HG02571 (cell line): ENCODE data around the gene CNR2.
"Not testable (repeated sequence)": the region's sequence is repeated elsewhere in the genome, so short reads cannot be mapped to it uniquely, and the experiment has no call there.

Experiments used
- ATAC-seq: cut with Tn5 transposase; IDR thresholded peaks from one replicate; pipeline ENCODE4 v1.9.1; 2021; ENCODE audit warnings: mild to moderate bottlenecking, moderate library complexity; ENCODE audit not compliant: unreplicated experiment

CNR2 gene

DNA sequence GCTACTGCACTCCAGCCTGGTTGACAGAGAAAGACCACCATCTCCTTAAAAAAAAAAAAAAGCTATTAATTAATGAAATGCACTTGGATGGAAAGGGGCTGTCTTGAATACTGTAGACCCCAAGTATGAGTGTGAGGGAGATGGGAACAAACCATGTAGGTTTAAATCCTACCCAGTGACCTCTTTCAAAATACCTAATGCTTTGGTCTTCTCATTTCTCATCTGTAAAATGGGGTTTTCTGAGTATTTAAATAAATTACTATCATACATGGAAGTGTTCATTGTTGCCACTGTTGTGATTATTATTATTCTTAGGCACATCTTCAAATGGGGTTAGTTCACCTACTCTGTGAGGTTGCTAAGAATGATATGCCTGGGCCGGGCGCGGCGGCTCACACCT lies 27.9 kb downstream of the CNR2 start:
- ATAC-seq = no peak

DNA sequence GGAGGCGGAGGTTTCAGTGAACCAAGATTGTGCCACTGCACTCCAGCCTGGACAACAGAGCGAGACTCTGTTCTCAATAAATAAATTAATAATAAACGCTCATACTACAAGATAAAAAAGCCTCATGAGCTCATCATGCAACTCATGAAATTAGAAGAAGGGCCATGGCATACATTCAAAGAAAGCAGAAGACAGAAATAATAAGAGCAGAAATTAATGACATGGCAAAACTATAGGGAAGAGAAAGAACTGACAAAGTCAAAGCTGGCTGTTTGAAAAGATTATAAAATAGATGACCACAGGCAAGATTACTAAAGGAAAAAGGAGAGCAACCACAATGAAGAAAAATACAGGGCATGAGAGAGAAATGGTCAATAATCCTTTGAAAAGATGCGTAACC lies 30.4 kb downstream of the CNR2 start:
- no peak for ATAC-seq

DNA sequence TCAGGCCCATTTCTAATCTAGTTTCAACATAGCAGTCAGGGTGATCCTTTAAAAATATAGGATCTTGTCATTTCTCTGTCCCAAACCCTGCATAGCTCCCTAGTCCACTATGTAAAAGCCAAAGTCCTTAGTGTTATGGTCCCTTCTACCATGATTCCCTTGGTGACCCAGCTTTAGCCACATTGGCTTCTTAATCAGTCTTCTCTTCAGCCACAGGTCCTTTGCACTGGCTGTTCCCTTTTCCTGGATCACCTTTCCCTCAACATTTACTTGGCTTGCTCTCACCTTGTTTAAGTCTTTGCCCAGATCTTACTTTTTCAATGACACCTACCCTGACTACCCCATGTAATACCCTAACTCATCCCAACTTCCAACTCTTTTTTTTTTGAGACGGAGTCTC lies 33.4 kb downstream of the CNR2 start:
- ATAC-seq = no peak

DNA sequence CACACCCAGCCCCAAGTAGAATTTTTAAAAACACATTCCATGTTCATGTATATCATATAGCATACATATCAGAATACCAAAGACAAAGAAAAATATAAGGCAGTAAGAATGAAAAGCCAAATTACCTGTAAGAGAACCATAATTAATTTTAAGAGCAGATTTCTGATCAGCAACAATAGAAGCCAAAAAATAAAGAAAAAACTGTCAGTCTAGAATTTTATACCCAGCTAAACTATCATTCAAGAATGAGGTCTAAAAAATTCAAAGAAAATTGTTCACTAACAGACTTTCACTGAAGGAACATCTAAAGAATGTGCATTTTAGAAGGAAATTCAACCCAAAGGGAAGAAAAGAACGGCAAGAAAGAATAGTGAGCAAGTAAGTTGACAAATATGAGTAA lies 34.5 kb downstream of the CNR2 start:
- no peak for ATAC-seq

DNA sequence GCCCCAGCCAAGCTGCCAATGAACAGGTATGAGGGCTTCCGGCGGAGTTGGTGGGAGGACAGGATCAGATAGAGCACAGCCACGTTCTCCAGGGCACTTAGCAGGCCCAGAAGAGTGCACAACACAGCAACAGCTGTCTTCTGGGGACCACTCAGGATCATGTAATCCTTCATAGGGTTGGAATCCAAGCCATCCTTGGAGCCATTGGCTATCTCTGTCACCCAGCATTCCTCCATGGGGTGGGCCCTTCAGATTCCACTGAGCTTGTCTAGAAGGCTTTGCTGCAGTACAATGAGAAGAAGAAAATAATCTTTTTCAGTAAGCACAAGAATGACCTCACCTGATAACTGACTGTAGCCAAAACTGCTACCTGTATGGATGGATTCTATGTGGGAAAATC lies 37.8 kb downstream of the CNR2 start:
- no peak for ATAC-seq

DNA sequence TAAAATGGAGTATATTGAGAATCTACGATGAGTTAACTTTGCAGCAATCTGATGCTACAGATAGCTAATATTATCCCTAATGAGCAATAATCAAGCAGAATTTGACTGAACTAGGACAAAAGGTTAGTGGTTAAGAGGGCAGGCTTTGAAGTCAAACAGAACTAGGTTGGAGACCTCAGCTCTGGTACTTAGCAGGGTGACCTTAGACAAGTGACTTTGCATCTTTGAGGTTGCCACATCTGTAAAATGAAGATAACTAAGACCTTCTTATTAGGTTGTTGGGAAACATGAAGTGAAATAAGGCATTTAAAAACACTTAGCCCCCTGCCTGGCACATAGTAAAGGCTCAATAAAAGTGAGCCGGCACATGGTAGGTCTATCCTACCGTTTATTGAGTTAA lies 40.7 kb downstream of the CNR2 start:
- no peak for ATAC-seq

DNA sequence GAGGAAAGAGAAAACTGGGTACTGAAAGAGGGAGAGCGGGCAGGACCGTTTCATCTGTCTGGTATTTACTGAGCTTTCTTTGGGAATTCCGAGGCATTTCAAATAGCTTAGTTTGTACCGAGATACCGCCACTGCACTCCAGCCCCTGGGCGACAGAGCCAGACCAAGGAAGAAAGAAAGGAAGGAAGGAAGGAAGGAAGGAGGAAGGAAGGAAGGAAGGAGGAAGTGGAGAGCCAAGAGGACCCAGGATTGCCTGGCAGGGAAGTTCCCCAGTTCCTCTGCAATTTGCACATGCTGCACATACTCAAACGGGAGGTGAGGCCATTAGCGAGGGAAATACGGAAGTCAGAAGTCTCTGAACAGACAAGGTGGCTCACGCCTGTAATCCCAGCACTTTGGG lies 44.1 kb downstream of the CNR2 start:
- no peak for ATAC-seq

DNA sequence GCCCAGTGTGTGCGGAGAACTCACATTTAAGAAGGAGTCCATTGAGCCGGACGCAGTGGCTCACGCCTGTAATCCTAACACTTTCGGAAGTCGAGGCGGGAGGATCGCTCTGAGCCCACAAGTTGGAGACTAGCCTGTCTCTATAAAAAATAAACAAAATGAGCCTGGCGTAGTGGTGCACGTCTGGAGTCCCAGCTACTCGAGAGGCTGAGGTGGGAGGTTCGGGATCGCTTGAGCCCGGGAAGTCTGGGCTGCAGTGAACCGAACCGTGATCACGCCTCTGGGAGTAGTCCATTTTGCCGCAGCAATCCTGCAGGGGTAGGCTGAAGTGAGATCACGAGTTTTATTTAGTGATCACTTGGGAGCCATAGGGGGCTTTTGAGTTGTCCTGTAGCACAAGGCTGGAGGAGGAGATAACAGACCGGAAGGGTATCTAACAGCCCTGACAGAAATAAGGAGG lies 44.6 kb downstream of the CNR2 start:
- no peak for ATAC-seq

DNA sequence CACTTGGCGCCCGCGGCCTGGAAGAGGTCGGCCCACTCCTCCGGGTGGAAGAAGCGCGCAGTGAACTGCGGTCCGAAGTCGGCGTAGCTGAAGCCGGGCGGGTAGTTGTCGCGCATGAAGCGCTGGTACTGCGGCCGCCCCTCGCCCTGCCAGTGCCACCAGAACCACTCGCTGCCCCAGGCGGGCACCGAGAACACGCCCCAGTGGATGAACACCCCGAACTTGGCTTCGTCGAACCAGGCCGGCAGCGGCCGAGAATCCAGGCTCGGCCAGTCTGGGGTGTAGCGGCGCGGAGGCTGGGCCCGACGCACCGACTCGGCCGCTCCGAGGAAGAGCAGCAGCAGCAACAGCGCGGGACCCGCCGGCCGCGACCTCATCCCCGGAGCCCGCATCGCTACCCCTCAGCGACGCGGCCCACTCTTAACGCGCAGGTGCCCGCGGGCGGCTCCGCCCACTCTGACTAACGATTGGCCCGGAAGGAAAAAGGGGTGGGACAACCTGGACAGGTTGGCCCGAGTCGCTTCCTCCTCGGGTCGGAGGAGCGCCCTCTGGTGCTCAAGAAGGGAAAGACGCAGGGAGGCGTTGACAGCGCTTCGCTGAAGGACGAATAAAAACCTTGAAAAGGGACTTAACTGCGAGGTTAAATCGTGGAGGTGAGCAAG lies 45.1 kb downstream of the CNR2 start, which contains the start of gene FUCA1:
TSS of gene FUCA1 (minus strand) at position 396 of the 662 bp plus-strand sequence. CDS start at position 392, 4 bp downstream.
- peak; percentile 95 for ATAC-seq

DNA sequence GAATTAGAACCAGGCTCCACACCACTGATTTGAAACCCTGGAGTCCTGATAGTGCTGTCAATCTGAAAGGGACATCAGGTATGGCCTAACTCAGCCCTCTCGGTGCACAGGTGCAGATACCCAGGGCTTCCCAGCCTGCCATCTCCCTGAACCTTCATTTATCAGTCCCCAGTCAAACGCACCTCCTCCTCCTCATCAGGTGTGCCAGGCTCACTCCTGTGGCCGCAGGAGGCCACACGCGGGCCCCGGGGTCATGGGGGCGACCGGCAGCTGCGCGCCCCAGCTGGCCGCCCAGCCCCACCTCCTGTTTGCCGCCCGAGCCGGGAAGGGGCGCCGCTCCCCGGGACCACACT lies 45.6 kb downstream of the CNR2 start:
- no peak for ATAC-seq

DNA sequence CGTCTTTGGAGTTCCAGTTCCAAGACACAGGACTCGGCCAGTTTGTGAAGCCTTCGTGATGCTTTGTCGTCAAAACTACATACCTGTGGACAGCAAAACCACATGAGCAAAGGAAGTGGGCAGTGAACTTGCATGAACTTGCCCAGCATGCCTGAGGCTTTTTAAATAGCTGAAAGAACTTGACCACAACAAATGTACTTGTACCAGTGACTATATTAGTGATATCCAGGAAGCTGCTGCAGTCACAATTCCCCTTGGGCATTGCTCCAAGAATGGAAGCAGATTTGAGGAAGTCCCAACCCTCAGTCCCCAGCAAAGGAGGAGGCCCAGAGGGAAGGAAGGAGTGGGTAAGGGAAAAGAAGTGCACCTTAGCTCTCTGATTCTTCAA lies 47.6 kb downstream of the CNR2 start:
- no peak for ATAC-seq

DNA sequence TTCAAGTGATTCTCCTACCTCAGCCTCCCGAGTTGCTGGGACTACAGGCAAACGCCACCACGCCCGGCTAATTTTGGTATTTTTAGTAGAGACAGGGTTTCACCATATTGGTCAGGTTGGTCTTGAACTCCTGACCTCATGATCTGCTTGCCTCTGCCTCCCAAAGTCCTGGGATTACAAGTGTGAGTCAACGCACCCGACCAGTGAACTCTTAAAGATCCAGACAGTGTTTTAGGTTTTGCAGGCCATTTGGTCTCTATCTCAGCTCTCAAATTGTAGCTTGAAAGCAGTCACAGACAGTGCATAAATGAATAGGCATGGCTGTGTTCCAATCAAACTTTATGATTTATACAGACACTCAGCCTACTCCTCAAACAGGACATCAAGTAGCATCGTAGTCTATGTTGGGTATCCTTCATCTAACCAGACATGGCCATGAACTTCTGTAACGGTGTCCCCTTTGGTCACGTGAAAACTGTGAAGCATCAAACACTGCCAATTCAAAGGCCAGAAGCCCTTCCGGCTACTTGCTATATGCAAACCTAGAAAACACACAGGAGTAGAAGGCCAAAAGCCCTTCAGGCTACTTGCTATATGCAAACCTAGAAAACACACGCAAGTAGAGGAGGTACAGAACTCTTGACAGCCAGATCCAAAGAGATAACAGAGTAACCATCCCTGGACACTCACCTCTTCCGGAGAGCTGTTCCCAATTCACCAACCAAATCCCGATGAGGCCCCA lies 48.2 kb downstream of the CNR2 start:
- ATAC-seq = no peak

DNA sequence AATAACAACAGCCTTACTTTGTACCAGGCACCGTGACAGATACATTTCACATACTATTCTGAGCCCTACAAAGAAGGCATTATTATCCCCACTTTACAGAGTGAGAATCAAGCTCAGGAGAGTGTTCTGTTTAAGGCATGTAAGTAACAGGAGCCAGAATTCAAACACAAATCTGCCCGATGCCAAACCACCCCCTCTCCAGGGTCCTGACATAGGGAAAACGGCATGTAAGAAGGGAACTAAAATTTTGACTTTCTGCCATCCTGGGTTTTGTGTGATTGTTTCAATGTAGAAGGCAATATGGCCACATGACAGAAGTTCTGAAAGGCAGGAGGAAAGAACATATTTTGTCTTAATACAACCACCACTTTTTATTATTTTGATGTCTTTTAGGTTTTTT lies 50.5 kb downstream of the CNR2 start:
- no peak for ATAC-seq

DNA sequence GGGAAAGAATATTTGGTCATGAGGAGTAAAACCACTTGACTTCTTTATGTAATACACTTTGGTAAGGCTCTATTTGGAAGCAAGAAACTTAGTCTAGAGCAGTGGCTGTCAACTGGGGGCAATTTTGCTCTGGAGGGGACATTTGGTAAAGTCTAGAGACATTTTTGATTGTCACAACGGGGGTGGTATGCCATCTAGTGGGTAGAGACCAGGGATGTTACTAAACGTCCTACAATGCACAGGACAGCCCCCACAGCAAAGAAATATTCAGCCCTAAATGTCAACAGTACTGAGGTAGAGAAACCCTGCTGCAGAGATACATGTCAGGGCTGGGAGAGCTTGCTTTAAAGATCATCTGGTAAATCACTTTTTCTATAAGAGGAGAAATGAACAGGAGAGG lies 58.6 kb downstream of the CNR2 start:
- ATAC-seq = no peak

DNA sequence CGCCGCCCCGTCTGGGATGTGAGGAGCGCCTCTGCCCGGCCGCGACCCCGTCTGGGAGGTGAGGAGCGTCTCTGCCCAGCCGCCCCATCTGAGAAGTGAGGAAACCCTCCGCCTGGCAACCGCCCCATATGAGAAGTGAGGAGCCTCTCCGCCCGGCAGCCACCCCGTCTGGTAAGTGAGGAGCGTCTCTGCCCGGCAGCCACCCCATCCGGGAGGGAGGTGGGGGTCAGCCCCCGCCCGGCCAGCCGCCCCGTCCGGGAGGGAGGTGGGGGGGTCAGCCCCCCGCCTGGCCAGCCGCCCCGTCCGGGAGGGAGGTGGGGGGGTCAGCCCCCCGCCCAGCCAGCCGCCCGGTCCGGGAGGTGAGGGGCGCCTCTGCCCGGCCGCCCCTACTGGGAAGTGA lies 60.0 kb downstream of the CNR2 start:
- not testable (repeated sequence) for ATAC-seq

DNA sequence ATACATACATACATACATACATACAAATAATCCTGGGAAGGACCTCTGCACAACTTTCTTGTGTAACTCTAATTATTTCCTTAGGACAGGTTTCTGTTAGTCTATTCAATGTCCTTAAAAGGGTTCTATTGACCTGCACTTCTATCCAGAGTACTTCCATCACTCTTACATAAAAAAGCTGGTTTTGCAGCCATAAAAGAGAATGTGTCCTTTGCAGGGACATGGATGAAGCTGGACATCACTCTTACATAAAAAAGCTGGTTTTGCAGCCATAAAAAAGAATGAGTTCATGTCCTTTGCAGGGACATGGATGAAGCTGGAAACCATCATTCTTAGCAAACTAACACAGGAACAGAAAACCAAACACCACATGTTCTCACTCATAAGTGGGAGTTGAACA lies 61.8 kb downstream of the CNR2 start:
- ATAC-seq = not testable (repeated sequence)

DNA sequence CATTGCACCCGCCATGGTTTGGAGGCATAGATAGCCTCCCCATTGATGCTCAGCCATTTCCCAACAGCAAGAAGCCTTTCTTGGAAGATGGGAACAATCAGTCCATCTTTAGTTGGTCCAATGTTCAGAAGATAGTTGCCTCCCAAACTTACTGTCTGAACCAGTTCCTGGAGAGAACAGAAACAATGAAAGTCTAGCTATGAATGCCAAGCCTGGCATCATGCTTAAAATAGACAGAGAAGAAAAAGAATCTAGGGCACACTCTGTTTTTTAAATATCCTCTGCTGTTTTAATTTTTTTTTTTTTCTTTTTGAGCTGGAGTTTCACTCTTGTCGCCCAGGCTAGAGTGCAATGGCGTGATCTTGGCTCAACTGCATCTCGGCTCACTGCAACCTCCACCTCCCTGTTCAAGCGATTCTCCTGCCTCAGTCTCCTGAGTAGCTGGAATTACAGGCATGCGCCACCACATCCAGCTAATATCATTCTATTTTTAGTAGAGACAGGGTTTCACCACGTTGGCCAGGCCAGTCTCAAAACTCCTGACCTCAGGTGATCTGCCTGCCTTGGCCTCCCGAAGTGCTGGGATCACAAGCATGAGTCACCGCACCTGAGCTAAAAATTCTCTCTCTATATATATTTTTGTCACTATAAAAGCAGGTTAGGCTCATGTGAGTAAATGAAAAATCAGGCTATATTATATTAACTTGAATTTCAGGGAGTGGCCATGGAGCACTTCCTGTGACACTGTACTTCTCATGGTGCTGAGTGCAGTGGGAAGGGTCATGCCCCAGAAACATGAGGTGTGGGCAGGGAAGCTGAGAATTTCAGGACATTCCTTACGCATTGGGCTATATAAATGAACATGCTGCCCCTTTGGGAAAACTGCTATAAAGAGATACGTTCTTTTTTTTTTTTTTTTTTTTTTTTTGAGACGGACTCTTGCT lies 64.2 kb downstream of the CNR2 start:
- no peak for ATAC-seq

DNA sequence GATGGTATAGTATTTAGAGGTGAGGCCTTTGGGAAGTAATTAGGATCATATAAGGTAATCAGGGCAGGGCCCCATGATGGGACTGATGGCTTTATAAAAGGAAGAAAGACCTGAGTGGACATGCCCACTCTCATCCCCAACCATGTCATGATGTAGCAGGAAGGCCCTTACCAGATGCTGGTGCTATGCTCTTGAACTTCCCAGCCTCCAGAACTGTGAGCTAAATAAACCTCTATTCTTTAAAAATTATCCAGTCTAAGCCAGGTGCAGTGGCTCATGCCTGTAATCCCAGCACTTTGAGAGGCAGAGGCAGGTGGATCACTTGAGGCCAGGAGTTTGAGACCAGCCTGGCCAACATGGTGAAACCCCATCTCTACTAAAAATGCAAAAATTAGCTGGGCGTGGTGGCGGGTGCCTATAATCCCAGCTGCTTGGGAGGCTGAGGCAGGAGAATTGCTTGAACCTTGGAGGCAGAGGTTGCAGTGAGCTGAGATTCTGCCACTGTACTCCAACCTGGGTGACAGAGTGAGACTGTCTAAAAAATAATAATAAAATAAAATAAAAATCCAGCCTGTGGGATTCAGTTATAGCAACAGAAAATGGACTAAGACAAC lies 65.6 kb downstream of the CNR2 start:
- not testable (repeated sequence) for ATAC-seq

DNA sequence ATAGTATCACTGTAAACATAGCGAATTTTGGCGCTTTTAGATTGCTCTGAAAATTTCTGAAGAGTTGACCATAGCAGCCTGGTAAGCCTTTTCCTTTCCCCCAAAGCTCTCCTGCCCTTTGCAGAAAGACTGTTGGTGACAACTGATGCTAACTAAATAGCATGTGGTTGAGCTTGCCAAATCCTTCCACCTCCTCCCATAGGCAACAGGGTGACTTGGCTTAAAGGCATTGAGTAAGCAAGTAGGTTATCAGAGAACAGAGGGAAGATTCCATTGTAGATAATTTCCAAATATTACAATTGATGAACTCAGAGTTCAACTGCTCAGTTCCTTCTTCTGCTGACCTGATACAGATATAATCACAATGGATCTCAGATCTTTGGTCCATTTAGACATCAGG lies 68.0 kb downstream of the CNR2 start:
- no peak for ATAC-seq

DNA sequence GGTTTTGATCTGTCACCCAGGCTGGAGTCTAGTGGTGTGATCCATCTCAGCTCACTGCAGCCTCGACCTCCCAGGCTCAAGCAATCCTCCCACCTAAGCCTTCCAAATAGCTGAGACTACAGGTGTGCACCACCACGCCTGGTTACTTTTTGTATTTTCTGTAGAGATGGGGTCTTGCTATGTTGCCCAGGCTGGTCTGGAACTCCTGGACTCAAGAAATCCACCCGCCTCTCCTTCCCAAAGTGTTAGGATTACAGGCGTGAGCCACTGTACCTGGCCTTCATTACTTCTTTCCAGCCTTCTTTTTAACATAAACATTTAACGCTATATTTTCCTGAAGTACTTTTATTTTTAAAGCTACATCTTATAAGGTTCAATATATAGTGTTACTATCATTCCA lies 69.5 kb downstream of the CNR2 start:
- ATAC-seq = no peak

DNA sequence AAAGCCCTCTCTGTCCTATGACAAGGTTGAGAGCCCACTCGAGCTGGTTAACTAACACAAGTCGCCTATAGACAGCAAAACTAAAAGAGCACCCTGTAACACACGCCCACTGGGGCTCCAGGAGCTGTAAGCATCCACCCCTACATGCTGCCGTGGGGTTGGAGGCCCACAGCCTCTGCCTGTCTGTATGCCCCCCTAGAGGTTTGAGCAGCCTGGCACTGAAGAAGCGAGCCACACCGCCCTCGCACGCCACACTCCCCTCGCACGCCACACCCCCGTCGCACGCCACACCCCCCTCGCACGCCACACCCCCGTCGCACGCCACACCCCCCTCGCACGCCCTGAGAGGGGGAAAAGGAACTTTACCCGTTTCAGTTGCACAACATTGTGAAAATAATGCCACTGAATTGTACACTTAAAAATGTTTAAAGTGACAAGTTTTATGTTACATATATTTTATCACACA lies 74.7 kb downstream of the CNR2 start:
- ATAC-seq = no peak
